BJ (cell line): Measurements from ENCODE around the gene TDRD12. TPM values are rescaled to one million over a fixed set of nuclear protein-coding genes. Genes with fewer than 3 reads are reported as not detected.

Experiments used
- CTCF ChIA-PET: fragments of 350-600 bp; formaldehyde crosslinking; extraction: SDS; loops from one replicate; lab custom pipeline; 2021; ENCODE audit warnings: antibody characterized with exemption, inconsistent platforms; lab: Yijun Ruan, JAX
- POLR2A ChIA-PET: fragments of 300-600 bp; sonication (Branson Sonifier 250); formaldehyde crosslinking; extraction: SDS; loops from one replicate; lab custom pipeline; 2021; ENCODE audit warnings: antibody characterized with exemption; lab: Charles Lee
- DNase-seq: peaks from one replicate; pipeline ENCODE4 v3.0.0-alpha.2; 2011; ENCODE audit warnings: low read depth
- H3K27me3 ChIP-seq: 2 replicates; pipeline ENCODE4 v1.6.0; 2011; ENCODE audit warnings: low read length; ENCODE audit not compliant: control insufficient read depth, insufficient read depth
- H3K36me3 ChIP-seq: 2 replicates; pipeline ENCODE4 v1.5.1; 2011; ENCODE audit warnings: low read length; ENCODE audit not compliant: control insufficient read depth, insufficient read depth
- H3K4me3 ChIP-seq: 2 replicates; pipeline ENCODE4 v1.5.1; 2011; ENCODE audit warnings: low read depth, mild to moderate bottlenecking, control low read depth, low read length
- polyA plus RNA-seq: library from polyadenylated mRNA; depleted of rRNA; stranded (reverse); fragments of >200 nt; gene quantifications from 2 replicates; pipeline ENCODE4 v1.2.3, GENCODE V29; 2011
- TF ChIP-seq, protein P1 (sequence below): IDR thresholded peaks from 2 replicates; pipeline ENCODE4 v1.5.1; 2011; ENCODE audit warnings: low read depth, mild to moderate bottlenecking, control low read depth, inconsistent platforms, low read length, moderate library complexity; ENCODE audit not compliant: insufficient read depth

The TDRD12 gene
- polyA plus RNA-seq, 1 experiment, result not detected

DNA sequence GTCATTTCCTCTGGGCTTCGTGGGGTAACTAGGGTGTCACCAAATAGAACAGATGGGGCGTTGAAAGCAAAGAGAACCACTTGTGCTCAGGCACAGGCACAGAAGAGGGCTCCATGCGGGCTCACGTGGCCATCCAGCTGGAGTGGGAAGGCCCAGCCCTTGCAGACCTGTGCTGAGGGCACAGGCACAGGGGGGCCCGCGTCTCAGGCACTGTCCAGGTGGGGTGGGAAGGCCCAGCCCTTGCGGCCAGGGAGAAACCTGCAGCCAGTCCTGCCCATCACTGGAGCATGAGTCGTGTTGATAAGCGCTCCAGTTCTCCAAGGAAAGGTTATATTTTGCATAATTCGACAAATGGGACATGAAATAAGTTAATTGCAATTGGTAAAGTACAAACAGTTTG is 92.5 kb downstream of the TDRD12 start:
- TF ChIP-seq, protein P1, sequence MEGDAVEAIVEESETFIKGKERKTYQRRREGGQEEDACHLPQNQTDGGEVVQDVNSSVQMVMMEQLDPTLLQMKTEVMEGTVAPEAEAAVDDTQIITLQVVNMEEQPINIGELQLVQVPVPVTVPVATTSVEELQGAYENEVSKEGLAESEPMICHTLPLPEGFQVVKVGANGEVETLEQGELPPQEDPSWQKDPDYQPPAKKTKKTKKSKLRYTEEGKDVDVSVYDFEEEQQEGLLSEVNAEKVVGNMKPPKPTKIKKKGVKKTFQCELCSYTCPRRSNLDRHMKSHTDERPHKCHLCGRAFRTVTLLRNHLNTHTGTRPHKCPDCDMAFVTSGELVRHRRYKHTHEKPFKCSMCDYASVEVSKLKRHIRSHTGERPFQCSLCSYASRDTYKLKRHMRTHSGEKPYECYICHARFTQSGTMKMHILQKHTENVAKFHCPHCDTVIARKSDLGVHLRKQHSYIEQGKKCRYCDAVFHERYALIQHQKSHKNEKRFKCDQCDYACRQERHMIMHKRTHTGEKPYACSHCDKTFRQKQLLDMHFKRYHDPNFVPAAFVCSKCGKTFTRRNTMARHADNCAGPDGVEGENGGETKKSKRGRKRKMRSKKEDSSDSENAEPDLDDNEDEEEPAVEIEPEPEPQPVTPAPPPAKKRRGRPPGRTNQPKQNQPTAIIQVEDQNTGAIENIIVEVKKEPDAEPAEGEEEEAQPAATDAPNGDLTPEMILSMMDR, result no peak
- Histone ChIP-seq H3K4me3 (no peak overlapping the region), H3K27me3 (peaks cover 5% of the 10 kb centered on the region), H3K36me3 (no peaks in the 10 kb centered on the region)
- ChIA-PET POLR2A (no interaction called here), CTCF (no interaction called here)
- no peak for DNase-seq

DNA sequence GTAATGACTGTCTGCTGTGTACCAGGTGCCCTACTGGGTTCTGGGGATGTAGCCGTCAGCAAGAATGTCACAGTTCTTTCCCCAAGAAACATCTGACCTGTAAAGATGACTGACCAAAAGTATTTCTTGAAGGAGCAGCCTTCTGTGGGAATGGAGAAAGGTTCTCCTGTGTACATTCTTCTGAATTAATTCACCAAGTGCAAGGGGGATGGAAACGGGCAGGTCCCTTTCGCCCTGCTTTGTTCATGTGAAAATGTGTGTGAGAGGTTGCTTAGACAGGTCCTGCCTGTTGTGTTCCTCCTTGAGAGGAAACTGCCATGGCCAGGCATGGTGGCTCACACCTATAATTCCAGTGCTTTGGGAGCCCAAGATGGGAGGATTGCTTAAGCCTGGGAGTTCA is 93.0 kb downstream of the TDRD12 start:
- Histone ChIP-seq H3K36me3 (no peaks in the 10 kb centered on the region), H3K27me3 (peaks cover 5% of the 10 kb centered on the region), H3K4me3 (no peak overlapping the region)
- TF ChIP-seq, protein P1, result no peak
- ChIA-PET CTCF (interaction anchor here (0.6 kb wide), 2 partner anchors 1089 to 1497 kb away, joined by 3 to 4 read pairs; no protein-coding TSS in a partner anchor), POLR2A (no interaction called here)
- DNase-seq, result no peak

DNA sequence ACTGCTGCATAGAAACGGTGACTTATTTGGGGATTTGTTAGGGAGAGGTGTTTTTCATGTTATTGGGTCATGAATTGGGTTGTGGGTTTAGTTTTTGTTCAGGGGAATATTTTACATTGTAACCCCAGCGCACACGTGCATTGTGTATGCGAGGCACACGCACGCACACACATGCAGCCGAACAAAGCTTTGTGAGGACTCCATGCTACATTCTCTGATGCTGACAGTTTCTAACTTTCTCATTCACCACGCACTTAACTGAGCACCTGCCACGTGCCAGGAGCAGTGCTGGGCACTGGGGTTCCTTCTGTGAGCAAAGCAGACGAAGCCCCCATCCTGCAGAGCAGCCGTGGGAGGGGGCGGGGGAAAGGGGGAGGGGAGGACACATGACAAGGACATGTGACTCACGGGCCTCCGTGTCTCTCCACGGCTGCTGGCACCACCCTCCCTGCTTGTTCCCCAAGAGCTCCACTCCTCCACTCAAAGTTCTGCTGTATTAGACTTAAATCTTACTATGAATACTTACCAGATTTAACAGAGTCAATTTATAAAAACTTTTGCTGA is 94.4 kb downstream of the TDRD12 start:
- TF ChIP-seq, protein P1, result no peak
- Histone ChIP-seq H3K4me3 (no peak overlapping the region), H3K36me3 (no peaks in the 10 kb centered on the region), H3K27me3 (peaks cover 6% of the 10 kb centered on the region)
- POLR2A ChIA-PET, result no interaction called here
- no peak for DNase-seq
- CTCF ChIA-PET, result no interaction called here

DNA sequence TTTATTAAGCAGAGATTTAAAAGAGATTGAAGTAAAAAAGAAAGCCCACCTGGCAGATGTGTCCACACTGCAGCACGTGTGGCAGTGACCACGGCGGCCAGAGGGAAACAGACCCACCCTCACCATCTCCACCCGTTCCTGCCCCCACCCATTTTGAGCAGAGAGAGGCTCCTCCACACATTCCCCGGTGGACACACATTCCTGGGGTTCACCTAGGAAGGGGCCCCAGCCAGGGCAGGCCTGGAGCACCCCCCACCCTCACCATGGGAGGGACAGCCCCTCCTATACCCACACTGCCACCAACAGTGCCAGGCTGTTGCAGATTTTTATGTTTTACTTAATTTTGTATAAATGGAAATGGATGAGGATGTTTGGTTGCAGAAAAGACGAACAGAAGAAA is 95.1 kb downstream of the TDRD12 start:
- Histone ChIP-seq H3K27me3 (peaks cover 6% of the 10 kb centered on the region), H3K4me3 (no peak overlapping the region), H3K36me3 (no peaks in the 10 kb centered on the region)
- TF ChIP-seq, protein P1, result no peak
- POLR2A ChIA-PET, result no interaction called here
- DNase-seq, result no peak
- CTCF ChIA-PET, result no interaction called here

DNA sequence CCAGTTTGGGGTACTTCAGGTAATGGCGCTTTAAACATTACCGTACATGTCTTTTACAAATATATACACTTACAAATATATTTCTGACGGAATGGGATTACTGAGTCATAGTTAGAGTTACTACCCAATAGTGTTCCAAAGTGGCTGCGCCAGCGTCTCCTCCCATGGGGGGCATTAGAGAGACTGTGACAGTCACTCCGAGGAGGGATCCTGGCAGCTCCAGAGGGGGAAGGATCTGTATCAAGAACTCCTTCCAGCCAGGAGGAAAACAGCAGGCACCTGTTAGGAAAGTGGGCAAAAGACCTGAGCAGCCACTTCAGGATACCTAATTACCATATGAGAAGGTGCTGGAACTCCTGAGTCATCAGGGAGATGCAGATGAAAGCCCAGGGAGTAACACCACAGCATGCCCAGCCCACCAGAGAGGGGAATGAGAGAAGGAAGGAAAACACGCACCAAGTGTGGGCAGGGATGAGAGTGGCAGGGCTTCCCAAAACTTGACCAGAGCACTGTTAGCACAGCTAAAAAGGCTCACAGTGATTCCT is 97.1 kb downstream of the TDRD12 start:
- no peaks in the 10 kb centered on the region for H3K36me3 ChIP-seq
- ChIA-PET POLR2A (no interaction called here), CTCF (interaction anchor here (1.1 kb wide), 1 partner anchor 133 kb away, joined by 3 read pairs; no protein-coding TSS in a partner anchor)
- H3K4me3 ChIP-seq, result no peak overlapping the region
- TF ChIP-seq, protein P1, result no peak
- no peak for DNase-seq
- peaks cover 8% of the 10 kb centered on the region for H3K27me3 ChIP-seq
